SK-N-SH (cell line): ENCODE data around the gene RRP15.

ENCODE experiments used
- EP300 ChIP-seq, 2 experiments: IDR thresholded peaks; 2 replicates each; pipeline versions ENCODE4 v1.4.0 to v1.6.1; 2012; ENCODE audit warnings: borderline replicate concordance in 1 of 2, low read depth in 1 of 2, low read length in 1 of 2
- EZH2phosphoT487 ChIP-seq: fragments of 200-600 bp; sonication (generic); IDR thresholded peaks from 2 replicates; pipeline ENCODE4 v1.6.1; 2017; ENCODE audit warnings: low read depth, mixed run types, mild to moderate bottlenecking, antibody characterized with exemption, moderate library complexity, borderline replicate concordance
- GATA2 ChIP-seq: sonication (generic); formaldehyde crosslinking; IDR thresholded peaks from 2 replicates; pipeline ENCODE4 v1.5.0; 2020; ENCODE audit warnings: mild to moderate bottlenecking, missing genetic modification reagents
- TAF1 ChIP-seq: IDR thresholded peaks from 2 replicates; pipeline ENCODE4 v1.6.1; 2012; ENCODE audit warnings: low read depth, mild to moderate bottlenecking, low read length, moderate library complexity, borderline replicate concordance
- TCF12 ChIP-seq: IDR thresholded peaks from 2 replicates; pipeline ENCODE4 v1.4.0; 2012
- ZBTB33 ChIP-seq: IDR thresholded peaks from 2 replicates; pipeline ENCODE4 v1.4.0; 2012; ENCODE audit warnings: low read depth, borderline replicate concordance
- TF ChIP-seq, protein P1 (sequence below): fragments of 200-600 bp; sonication (generic); IDR thresholded peaks from 2 replicates; pipeline ENCODE4 v1.6.1; 2017; ENCODE audit warnings: antibody characterized with exemption, mild to moderate bottlenecking, moderate library complexity
- TF ChIP-seq, protein P2 (sequence below): IDR thresholded peaks from 2 replicates; pipeline ENCODE4 v1.4.0; 2012; ENCODE audit warnings: low read depth, borderline replicate concordance

GRCh38 chr1:218312509-218312908 lies 27.4 kb downstream of the RRP15 start:
- TF ChIP-seq, protein P1, sequence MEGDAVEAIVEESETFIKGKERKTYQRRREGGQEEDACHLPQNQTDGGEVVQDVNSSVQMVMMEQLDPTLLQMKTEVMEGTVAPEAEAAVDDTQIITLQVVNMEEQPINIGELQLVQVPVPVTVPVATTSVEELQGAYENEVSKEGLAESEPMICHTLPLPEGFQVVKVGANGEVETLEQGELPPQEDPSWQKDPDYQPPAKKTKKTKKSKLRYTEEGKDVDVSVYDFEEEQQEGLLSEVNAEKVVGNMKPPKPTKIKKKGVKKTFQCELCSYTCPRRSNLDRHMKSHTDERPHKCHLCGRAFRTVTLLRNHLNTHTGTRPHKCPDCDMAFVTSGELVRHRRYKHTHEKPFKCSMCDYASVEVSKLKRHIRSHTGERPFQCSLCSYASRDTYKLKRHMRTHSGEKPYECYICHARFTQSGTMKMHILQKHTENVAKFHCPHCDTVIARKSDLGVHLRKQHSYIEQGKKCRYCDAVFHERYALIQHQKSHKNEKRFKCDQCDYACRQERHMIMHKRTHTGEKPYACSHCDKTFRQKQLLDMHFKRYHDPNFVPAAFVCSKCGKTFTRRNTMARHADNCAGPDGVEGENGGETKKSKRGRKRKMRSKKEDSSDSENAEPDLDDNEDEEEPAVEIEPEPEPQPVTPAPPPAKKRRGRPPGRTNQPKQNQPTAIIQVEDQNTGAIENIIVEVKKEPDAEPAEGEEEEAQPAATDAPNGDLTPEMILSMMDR, result no peak
- no peak for TF ChIP-seq GATA2 (CRISPR knock-in tag)
- no peak for TF ChIP-seq TAF1
- no peak for TF ChIP-seq TCF12
- no peak for TF ChIP-seq EP300 (IDR thresholded peaks at IDR 0.05; ENCODE audit: borderline replicate concordance in 1 of 2, low read depth in 1 of 2, low read length in 1 of 2)
- TF ChIP-seq ZBTB33, result no peak
- TF ChIP-seq EZH2phosphoT487, result no peak
- TF ChIP-seq, protein P2, sequence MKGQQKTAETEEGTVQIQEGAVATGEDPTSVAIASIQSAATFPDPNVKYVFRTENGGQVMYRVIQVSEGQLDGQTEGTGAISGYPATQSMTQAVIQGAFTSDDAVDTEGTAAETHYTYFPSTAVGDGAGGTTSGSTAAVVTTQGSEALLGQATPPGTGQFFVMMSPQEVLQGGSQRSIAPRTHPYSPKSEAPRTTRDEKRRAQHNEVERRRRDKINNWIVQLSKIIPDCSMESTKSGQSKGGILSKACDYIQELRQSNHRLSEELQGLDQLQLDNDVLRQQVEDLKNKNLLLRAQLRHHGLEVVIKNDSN, result no peak
